Measurements from ENCODE around the gene CBX5.
"Not testable (repeated sequence)": the region's sequence is repeated elsewhere in the genome, so short reads cannot be mapped to it uniquely, and the experiment has no call there.

CBX5 gene

GRCh38 chr12:54279632-54280467 is at the start of gene CBX5:
Gene CBX5 (minus strand): TSS chr12:54280122. CDS start chr12:54257650, 22,472 bp downstream.
- DNase-seq (ENCODE audit: low read depth in 2 of 2) = peak; percentile 97 to 99

- no peak for DNase-seq (ENCODE audit: low read depth in 2 of 2)
Measured at GRCh38 chr12:54328595-54329337, 48.8 kb upstream of the CBX5 start.

GRCh38 chr12:54325442-54326109 is 45.7 kb upstream of the CBX5 start:
- DNase-seq (ENCODE audit: low read depth in 2 of 2) = not testable (repeated sequence)

GRCh38 chr12:54324617-54325441 is 44.9 kb upstream of the CBX5 start, which contains the start of gene COPZ1:
Gene COPZ1 (plus strand): TSS chr12:54325131. CDS start chr12:54325164, 33 bp downstream.
- DNase-seq (ENCODE audit: low read depth in 2 of 2) = peak; percentile 80

- no peak for DNase-seq (ENCODE audit: low read depth in 2 of 2)
Measured at GRCh38 chr12:54321363-54321762, 41.4 kb upstream of the CBX5 start.

GRCh38 chr12:54312309-54312708 is 32.4 kb upstream of the CBX5 start:
- not testable (repeated sequence) for DNase-seq (ENCODE audit: low read depth in 2 of 2)

GRCh38 chr12:54311051-54311450 is 31.1 kb upstream of the CBX5 start:
- DNase-seq (ENCODE audit: low read depth in 2 of 2) = no peak

GRCh38 chr12:54306925-54307741 is 27.2 kb upstream of the CBX5 start:
- no peak for DNase-seq (ENCODE audit: low read depth in 2 of 2)

GRCh38 chr12:54304187-54304810 is 24.4 kb upstream of the CBX5 start:
- DNase-seq (ENCODE audit: low read depth in 2 of 2) = no peak

GRCh38 chr12:54303640-54304039 is 23.7 kb upstream of the CBX5 start:
- DNase-seq (ENCODE audit: low read depth in 2 of 2) = no peak

GRCh38 chr12:54301428-54302048 is 21.6 kb upstream of the CBX5 start:
- DNase-seq (ENCODE audit: low read depth in 2 of 2) = no peak

- no peak for DNase-seq (ENCODE audit: low read depth in 2 of 2)
Measured at GRCh38 chr12:54300732-54301427, 21.0 kb upstream of the CBX5 start, which contains the start of gene NFE2. Gene NFE2 (minus strand): TSS chr12:54301015. CDS start chr12:54295248, 5,767 bp downstream.

- no peak for DNase-seq (ENCODE audit: low read depth in 2 of 2)
Measured at GRCh38 chr12:54300225-54300731, 20.4 kb upstream of the CBX5 start.

- DNase-seq (ENCODE audit: low read depth in 2 of 2) = no peak
Measured at GRCh38 chr12:54299515-54300224, 19.7 kb upstream of the CBX5 start.

GRCh38 chr12:54298904-54299303 is 19.0 kb upstream of the CBX5 start:
- DNase-seq (ENCODE audit: low read depth in 2 of 2) = no peak

GRCh38 chr12:54296393-54297099 is 16.6 kb upstream of the CBX5 start:
- DNase-seq (ENCODE audit: low read depth in 2 of 2) = no peak

GRCh38 chr12:54294953-54295566 is 15.1 kb upstream of the CBX5 start:
- no peak for DNase-seq (ENCODE audit: low read depth in 2 of 2)

Data from stimulated activated CD4-positive, alpha-beta T cell treated with anti-CD3 and anti-CD28 coated beads, Interleukin-1b, Interleukin-23, amount 100 ng/mL, for 1 hour (primary cell).